Stomach (tissue), 4 donors: Measurements from ENCODE around the gene TUB.

Experiments used
- EP300 ChIP-seq: sonication (generic); formaldehyde crosslinking; IDR thresholded peaks from one replicate; pipeline ENCODE4 v1.6.1; 2017; ENCODE audit warnings: antibody characterized with exemption
- POLR2A ChIP-seq, 4 donors: fragments of 450-650 bp; IDR thresholded peaks; one replicate each; pipeline ENCODE4 v1.6.1; 2016; ENCODE audit warnings: antibody characterized with exemption in 4 of 4, control low read depth in 2 of 4, mild to moderate bottlenecking in 1 of 4, moderate library complexity in 1 of 4
- POLR2AphosphoS5 ChIP-seq, 3 donors: sonication (generic); formaldehyde crosslinking; IDR thresholded peaks; one replicate each; pipeline ENCODE4 v1.6.1; 2016; ENCODE audit warnings: antibody characterized with exemption in 3 of 3
- TF ChIP-seq, protein P1 (sequence below), 7 experiments: fragments of 450-650 bp in 4 of 7; fragments of 200-600 bp in 3 of 7; sonication (generic) in 3 of 7; IDR thresholded peaks; one replicate each; pipeline ENCODE4 v1.5.1; 2016 to 2019; ENCODE audit warnings: antibody characterized with exemption in 7 of 7, control low read depth in 2 of 7, mild to moderate bottlenecking in 1 of 7

DNA sequence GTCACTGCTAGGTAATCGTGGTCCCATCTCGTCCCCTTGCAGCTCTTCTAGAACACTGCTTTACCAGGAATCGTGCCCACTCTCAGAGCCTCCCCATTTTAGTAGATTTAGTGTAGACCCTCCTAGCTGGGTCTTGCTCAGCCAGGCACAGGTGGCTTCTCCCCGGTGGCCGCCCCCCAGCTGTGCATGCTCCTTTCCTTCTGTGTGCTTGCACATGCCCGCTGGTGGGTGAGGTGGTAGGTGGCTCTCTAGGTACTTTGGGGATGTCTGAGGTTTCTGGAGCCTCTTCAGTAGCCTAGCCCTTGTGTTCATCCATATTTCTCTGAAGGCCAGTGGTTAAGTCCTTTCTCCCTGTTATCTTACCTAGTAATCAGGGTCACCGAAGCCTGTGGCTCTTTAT lies 5.6 kb downstream of the TUB start:
- TF ChIP-seq POLR2AphosphoS5 (IDR thresholded peaks at IDR 0.05), result no peak
- TF ChIP-seq, protein P1, sequence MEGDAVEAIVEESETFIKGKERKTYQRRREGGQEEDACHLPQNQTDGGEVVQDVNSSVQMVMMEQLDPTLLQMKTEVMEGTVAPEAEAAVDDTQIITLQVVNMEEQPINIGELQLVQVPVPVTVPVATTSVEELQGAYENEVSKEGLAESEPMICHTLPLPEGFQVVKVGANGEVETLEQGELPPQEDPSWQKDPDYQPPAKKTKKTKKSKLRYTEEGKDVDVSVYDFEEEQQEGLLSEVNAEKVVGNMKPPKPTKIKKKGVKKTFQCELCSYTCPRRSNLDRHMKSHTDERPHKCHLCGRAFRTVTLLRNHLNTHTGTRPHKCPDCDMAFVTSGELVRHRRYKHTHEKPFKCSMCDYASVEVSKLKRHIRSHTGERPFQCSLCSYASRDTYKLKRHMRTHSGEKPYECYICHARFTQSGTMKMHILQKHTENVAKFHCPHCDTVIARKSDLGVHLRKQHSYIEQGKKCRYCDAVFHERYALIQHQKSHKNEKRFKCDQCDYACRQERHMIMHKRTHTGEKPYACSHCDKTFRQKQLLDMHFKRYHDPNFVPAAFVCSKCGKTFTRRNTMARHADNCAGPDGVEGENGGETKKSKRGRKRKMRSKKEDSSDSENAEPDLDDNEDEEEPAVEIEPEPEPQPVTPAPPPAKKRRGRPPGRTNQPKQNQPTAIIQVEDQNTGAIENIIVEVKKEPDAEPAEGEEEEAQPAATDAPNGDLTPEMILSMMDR (IDR thresholded peaks at IDR 0.05), result no peak
- no peak for TF ChIP-seq POLR2A (IDR thresholded peaks at IDR 0.05)
- no peak for TF ChIP-seq EP300
